HG02943 (cell line): ENCODE results near the gene CAMK2D.
"Not testable (repeated sequence)": the region's sequence is repeated elsewhere in the genome, so short reads cannot be mapped to it uniquely, and the experiment has no call there.

Experiments used
- ATAC-seq: cut with Tn5 transposase; IDR thresholded peaks from one replicate; pipeline ENCODE4 v1.9.1; 2021; ENCODE audit warnings: mild to moderate bottlenecking, low read depth, moderate library complexity; ENCODE audit not compliant: unreplicated experiment

CAMK2D gene

DNA sequence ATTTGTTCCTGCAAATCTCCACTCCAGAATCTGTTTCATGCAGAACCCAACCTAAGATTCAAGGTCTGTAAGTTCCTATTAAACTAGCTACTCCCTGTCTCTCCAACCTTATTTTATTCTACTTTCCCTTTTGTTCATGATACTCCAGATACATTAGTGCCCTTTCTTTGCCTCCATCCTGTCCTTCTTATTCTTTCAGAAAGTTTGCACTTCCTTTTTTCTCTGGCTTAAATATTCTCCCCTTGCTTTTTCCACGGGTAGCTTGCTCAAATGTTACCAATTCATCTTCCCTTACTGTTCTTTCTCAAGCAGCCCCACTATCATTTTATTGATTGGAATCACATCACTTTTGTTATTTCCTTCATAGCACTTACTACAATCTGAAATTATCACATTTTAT is 72.1 kb downstream of the CAMK2D start:
- ATAC-seq: no peak

GRCh38 chr4:113687067-113687718 is 74.3 kb downstream of the CAMK2D start:
- ATAC-seq: no peak

GRCh38 chr4:113685157-113685556 is 76.4 kb downstream of the CAMK2D start:
- not testable (repeated sequence) for ATAC-seq

DNA sequence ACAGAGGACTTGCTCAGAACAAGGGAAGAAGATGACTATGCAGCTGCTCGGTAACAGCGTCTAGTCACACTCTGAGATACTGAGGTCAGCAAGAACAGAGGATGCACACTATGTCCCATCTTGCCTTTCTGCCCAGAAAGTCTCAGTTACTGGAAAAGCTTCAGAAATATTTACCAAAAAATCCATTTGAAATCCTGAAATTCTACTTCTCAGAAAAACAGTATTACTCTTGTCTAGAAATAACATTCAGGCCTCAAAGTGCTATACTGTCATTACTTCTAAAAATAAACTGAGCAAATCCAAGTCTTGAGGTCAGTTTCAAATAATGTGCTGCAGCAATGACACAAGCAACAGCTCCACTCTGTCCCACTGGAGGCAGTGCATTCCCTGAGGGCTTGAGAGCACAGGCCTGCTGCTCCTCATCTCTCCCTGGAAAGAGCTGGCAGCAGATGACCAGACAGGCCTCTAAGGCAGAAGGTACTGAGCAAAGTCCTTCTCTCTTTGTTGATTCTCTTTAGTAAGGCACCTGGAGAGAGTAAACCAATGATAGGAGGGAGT is 76.9 kb downstream of the CAMK2D start:
- ATAC-seq: no peak

DNA sequence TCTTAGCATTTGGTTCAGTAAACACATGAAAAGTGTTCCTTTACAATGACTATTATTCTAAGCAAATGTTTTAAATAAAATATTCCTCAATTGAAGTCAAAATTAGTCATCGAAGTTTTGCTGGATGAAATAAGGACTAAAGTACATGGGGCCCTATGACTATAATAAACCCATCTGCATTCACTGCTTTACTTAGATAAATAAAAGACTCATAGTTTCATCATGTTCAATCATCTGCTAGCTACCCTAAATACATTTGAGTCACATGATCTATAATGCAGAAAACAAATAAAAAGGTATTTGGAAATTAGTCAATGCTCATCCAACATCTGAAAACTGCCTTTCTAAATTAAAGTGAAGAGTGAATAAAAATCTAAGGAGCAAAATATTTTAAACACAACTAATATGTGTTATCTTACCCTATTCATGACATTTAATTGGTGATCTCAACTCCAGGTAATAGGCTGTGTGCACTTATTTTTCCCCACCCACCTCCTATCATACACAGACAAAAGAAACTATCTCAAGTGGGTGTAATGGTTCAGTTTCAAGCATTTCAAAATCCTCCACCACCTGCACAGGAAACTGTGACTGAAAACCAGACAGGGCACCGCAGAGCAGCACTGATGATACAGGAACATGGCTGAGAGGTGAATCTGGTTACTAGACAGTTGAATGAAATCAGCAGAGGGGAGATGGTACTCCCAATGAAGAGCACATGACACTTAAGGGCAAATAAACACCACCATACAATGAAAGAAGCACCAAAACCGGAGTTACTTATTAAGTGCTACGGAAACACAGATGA is 78.6 kb downstream of the CAMK2D start:
- peak; percentile 97 for ATAC-seq

DNA sequence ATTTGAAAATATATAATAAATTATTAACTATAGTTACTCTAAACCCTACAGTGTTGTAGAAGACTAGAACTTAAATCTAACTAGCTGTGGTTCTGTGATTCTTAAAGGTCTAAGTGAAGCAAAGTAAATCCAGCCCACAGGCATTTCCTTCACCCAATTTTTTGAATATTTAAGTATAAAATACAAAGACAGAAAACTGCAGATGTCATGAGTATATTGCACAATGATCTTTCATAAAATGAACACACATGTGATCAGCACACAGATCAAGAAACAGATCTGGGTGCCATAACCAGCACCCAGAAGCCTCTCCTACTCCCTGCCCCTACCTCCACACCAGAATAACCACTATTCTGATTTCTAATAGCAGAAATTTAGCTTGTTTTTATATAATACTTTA is 82.9 kb downstream of the CAMK2D start:
- ATAC-seq: no peak

DNA sequence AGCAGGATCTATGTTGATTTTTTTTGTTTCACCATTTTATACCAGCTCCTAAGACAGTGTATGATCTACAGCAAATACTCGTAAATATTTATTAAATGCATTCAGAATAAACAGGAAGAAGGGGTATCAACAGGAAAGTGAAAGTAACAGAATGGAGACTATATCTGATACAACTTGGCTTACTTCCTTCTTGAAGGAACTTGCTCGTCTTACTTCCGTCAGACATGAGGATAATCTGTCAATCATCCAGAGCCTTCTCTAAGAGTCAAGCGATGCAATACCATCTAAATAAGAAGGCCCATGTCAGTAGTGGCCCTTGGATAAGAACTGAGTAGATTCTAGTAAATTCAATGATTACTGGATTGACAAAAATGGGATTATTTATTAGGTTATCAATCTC is 84.2 kb downstream of the CAMK2D start:
- no peak for ATAC-seq

GRCh38 chr4:113675731-113676697 is 85.5 kb downstream of the CAMK2D start:
- no peak for ATAC-seq

- ATAC-seq: no peak
Observed at GRCh38 chr4:113674733-113675132, 86.8 kb downstream of the CAMK2D start.

GRCh38 chr4:113674251-113674650 is 87.3 kb downstream of the CAMK2D start:
- ATAC-seq: no peak

GRCh38 chr4:113673450-113673849 is 88.1 kb downstream of the CAMK2D start:
- ATAC-seq: no peak

DNA sequence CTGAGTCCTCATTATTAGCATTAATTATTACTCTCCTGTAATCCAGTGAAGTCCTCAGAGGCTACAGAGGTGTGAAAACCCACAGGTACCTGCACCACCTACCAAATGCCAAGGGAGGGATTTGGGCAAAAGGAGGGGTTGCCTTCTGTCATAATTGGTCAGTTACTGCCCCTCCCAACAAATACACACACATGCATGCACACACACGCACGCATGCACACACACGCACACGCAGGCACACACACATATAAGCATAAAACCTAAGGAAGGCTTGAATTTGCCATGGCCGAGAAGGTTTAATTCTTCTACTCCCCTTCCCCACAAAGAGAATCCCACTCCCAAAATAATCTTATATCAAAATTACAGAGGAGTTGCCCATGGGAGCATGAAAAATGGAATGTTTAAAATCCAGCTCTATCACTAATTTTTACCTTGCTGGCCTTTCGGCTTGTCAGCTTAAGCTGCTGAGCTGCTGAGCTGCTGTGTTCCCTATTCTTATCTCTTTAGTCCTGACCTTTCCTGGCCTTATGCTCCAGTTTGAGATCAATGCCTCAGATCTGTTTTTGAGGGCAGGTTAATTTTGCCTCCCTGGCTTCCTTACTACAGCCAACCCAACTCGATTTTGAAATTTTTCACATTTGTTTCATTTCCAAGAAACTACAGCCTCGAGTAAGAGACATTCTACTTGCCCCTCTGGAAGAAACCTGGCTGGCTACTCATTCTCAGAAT is 95.0 kb downstream of the CAMK2D start:
- no peak for ATAC-seq

- no peak for ATAC-seq
Observed at GRCh38 chr4:113665036-113665435, 96.5 kb downstream of the CAMK2D start.

- no peak for ATAC-seq
Observed at GRCh38 chr4:113662581-113662980, 99.0 kb downstream of the CAMK2D start.

GRCh38 chr4:113659127-113659526 is 102.4 kb downstream of the CAMK2D start:
- no peak for ATAC-seq

- no peak for ATAC-seq
Observed at GRCh38 chr4:113657586-113658233, 103.8 kb downstream of the CAMK2D start.

DNA sequence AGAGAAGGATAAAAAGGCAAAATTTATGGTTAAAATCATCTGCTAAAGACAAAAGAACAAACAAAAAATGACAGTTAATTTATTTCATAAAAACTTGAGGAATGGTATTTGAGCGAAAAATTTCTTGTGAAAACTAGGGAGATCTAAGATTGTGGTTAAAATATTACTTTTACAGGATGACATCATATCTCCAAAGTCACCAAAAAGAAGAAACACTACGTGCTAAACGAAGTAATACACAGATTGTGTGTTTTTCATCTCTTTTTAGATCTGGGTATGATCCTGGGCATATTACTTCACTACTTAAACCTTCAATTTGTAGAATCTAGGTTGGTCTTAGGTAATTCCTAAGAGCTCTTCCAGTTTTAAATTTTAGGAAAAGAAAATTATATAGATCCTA is 107.7 kb downstream of the CAMK2D start:
- ATAC-seq: no peak

- ATAC-seq: no peak
Observed at GRCh38 chr4:113646442-113646822, 115.1 kb downstream of the CAMK2D start.

DNA sequence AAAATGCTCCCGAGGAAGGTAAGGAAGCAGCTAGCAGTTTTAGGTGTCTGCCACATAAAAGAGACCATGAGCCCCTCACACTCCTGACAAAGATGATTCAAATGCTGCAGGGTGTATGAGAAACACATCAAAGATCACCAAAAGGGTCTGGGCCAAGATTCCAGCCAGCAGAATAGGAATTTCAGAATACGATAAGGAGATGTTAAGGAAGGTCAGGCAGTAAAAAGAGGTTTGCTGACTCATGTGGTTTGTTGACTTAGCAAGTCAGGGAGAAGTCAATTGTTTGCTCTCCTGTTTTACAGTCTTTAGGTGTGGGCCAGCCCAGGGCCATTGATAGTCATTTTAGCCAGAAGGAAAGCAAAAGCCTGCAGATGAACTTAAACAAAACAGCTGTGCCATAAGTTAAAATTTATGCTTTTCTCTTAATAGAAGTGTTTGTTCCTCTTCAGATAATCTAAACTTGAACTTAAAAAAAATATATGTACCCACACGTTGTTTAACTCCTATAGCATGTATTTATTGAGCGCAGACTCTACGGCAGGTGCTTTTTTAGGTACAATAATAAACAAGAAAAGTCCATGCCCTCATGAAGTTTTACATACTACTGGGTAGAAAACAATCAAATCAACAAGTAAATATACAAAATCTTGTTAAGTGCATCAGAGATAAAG is 115.6 kb downstream of the CAMK2D start:
- ATAC-seq: no peak
